ENCODE measurements around the gene GABPB1. TPM values are rescaled to one million over a fixed set of nuclear protein-coding genes. Genes with fewer than 3 reads are reported as not detected.
"Not testable (repeated sequence)": the region's sequence is repeated elsewhere in the genome, so short reads cannot be mapped to it uniquely, and the experiment has no call there.

GABPB1 gene
- total and polyA plus RNA-seq, 8 donors = 4.1 to 94.6 (median 9.5) TPM

DNA sequence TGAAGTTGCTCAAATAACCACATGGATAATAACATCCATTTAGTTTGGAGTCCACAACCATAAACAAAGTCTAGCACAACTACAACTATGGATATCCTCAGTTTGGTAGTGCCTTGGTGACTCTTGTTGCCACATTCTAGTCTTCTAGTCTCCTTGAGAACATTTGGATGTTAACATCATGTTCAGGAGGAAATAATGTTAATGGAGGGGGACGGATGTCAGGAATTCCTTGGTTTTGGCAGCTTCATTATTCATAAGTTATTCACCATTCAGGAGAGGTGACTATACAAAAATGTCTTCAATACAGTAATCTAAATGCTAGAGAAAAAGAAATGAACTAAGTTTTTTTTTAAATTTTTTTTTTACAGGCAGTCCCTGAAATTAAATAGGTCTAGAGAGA lies 26.4 kb upstream of the GABPB1 start:
- Histone ChIP-seq H3K27me3 (no peaks in the 10 kb centered on the region), H3K9me3 (no peaks in the 10 kb centered on the region), H3K36me3 (no peaks in the 10 kb centered on the region), H3K4me3 (no peak overlapping the region), H3K27ac (no peak overlapping the region), H3K4me1 (no peaks in the 10 kb centered on the region)
- no peak for DNase-seq
- intact Hi-C loops (cut with DNase I; ENCODE audit: low total_unique reads) = no loop called here
- 48 to 71% (median 57%) methylated on average over 1 of the region's 1 CpG for WGBS, 5 donors
- TF ChIP-seq POLR2A (IDR thresholded peaks at IDR 0.05) (no peak), POLR2AphosphoS5 (IDR thresholded peaks at IDR 0.05) (no peak), EP300 (IDR thresholded peaks at IDR 0.05) (no peak)
- TF ChIP-seq, protein P1, sequence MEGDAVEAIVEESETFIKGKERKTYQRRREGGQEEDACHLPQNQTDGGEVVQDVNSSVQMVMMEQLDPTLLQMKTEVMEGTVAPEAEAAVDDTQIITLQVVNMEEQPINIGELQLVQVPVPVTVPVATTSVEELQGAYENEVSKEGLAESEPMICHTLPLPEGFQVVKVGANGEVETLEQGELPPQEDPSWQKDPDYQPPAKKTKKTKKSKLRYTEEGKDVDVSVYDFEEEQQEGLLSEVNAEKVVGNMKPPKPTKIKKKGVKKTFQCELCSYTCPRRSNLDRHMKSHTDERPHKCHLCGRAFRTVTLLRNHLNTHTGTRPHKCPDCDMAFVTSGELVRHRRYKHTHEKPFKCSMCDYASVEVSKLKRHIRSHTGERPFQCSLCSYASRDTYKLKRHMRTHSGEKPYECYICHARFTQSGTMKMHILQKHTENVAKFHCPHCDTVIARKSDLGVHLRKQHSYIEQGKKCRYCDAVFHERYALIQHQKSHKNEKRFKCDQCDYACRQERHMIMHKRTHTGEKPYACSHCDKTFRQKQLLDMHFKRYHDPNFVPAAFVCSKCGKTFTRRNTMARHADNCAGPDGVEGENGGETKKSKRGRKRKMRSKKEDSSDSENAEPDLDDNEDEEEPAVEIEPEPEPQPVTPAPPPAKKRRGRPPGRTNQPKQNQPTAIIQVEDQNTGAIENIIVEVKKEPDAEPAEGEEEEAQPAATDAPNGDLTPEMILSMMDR (IDR thresholded peaks at IDR 0.05) = no peak

DNA sequence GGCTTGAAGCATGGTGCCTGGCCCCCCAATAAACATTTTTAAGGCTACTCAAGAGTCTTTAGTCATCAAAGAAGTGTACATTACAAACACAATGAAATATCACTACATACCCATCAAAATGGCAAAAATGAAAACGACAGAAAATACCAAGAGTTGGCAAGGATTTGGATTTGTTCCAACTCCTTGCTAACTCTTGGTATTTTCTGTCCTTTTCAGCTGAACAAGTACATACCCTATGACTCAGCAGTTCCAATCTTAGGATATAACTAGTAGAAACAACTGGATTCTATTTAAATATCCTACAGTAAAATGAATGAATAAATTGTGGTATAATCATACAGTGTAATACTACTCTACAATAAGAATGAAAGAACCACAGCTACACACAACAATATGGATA lies 25.1 kb upstream of the GABPB1 start:
- H3K27me3 ChIP-seq = no peaks in the 10 kb centered on the region
- no peaks in the 10 kb centered on the region for H3K4me1 ChIP-seq
- TF ChIP-seq POLR2AphosphoS5 (IDR thresholded peaks at IDR 0.05) (no peak), POLR2A (IDR thresholded peaks at IDR 0.05) (no peak), EP300 (IDR thresholded peaks at IDR 0.05) (no peak)
- TF ChIP-seq, protein P1 (IDR thresholded peaks at IDR 0.05) = no peak
- WGBS, 5 donors = 39 to 98% (median 47%) methylated on average over 1 of the region's 1 CpG
- intact Hi-C loops (cut with DNase I; ENCODE audit: low total_unique reads) = no loop called here
- H3K27ac ChIP-seq = no peak overlapping the region
- H3K9me3 ChIP-seq = no peaks in the 10 kb centered on the region
- DNase-seq = no peak
- H3K4me3 ChIP-seq = no peak overlapping the region
- no peaks in the 10 kb centered on the region for H3K36me3 ChIP-seq

DNA sequence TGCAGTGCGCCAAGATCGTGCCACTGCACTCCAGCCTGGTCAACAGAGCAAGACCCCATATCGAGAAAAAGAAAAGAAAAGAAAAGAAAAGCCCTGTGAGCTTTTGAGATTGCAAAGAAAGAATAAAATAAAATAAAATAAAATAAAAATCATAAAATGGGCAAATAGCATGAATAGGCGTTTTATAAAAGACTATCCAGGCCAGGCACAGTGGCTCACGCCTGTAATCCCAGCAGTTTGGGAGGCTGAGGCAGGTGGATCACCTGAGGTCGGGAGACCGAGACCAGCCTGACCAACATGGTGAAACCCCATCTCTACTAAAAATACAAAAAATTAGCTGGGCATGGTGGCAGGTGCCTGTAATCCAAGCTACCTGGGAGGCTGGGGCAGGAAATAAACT lies 24.4 kb upstream of the GABPB1 start:
- H3K9me3 ChIP-seq; H3K27me3 ChIP-seq; H3K4me3 ChIP-seq; H3K4me1 ChIP-seq; DNase-seq; H3K36me3 ChIP-seq; H3K27ac ChIP-seq; intact Hi-C loops (cut with DNase I; ENCODE audit: low total_unique reads): not testable (repeated sequence)
- WGBS, 5 donors = 92 to 98% (median 97%) methylated on average over 7 of the region's 7 CpGs

DNA sequence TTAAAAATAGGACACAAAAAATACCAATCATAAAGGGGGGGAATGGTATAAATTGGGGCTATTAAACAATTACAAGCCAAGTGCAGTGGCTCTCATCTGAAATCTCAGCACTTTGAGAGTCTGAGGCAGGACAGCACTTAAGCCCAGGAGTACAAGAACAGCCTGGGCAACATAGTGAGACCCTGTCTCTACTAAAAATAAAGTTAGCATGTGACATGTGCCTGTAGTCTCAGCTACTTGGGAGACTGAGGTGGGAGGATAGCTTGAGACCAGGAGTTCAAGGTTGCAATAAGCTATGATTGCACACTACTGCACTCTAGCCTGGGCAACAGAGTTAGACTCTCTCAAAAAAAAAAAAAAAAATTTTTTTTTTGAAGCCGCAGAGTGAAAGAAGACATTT lies 23.8 kb upstream of the GABPB1 start:
- Histone ChIP-seq H3K36me3 (no peaks in the 10 kb centered on the region), H3K4me1 (no peaks in the 10 kb centered on the region), H3K9me3 (no peaks in the 10 kb centered on the region), H3K27ac (no peak overlapping the region), H3K27me3 (no peaks in the 10 kb centered on the region), H3K4me3 (no peak overlapping the region)
- 88 to 100% (median 94%) methylated on average over 1 of the region's 1 CpG for WGBS, 5 donors
- intact Hi-C loops (cut with DNase I; ENCODE audit: low total_unique reads) = no loop called here
- no peak for DNase-seq
- TF ChIP-seq POLR2AphosphoS5 (IDR thresholded peaks at IDR 0.05) (no peak), POLR2A (IDR thresholded peaks at IDR 0.05) (no peak), EP300 (IDR thresholded peaks at IDR 0.05) (no peak)
- TF ChIP-seq, protein P1 (IDR thresholded peaks at IDR 0.05) = no peak

DNA sequence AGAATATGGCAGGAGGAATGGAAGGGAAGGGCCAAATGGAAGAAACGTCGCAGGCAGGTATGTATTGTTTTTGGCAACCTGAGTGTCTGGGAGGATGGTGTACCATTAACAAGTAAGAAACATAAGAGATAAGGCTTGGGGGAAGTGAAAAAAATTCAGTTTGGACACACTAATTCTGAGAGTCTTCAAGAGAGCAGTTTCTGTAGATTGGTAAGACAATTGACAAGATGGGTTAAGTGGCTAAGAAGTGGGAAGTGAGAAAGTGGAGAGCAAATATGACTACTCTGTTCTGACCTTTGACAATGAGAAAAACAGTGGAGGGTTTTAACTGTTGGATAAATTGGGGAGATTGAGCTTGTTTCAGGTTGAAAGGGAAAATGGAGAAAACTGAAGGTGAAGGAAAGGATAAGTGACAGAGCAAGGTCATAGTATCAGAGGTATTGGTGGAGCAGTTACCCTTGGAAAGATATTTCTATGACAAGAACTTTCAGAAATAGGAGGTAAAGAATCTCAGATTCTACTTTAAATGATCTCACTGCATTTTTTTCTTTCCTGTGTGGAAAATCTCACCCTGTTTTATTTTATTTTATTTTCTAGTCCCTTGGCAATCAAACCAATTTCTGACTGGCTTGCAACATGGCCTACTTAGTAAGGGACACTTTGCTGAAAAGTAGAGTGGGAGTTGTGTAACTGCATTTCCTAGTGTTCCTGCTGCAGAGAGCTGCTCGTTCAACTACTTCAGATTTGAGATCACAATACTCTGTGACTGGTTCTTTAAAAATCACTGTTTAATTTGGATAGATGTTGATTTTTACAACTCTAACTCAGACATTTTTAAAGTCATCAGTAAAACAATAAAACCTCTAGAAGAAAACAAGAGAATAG lies 23.1 kb upstream of the GABPB1 start:
- WGBS, 5 donors = 55 to 74% (median 65%) methylated on average over 3 of the region's 3 CpGs
- no peak overlapping the region for H3K27ac ChIP-seq
- H3K4me1 ChIP-seq = no peaks in the 10 kb centered on the region

DNA sequence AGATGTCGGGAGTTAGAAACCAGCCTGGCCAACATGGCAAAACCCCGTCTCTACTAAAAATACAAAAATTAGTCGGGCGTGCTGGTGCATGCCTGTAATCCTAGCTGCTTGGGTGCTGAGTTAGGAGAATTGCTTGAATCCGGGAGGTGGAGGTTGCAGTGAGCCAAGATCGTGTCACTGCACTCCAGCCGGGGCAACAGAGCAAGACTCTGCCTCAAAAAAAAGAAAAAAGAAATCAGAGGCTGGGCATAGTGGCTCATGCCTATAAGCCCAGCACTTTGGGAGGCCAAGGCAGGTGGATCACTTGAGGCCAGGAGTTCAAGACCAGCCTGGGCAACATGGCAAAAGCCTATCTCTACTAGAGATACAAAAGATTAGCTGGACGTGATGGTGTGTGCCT lies 14.6 kb upstream of the GABPB1 start:
- DNase-seq; H3K27ac ChIP-seq; intact Hi-C loops (cut with DNase I; ENCODE audit: low total_unique reads); H3K9me3 ChIP-seq; H3K27me3 ChIP-seq; H3K4me1 ChIP-seq; H3K4me3 ChIP-seq: not testable (repeated sequence)
- WGBS, 5 donors = 89 to 95% (median 91%) methylated on average over 8 of the region's 8 CpGs
- H3K36me3 ChIP-seq = peaks cover 0 to 10% (median 4%) of the 10 kb centered on the region in 4 donors

More for the DNA sequence above, 23.1 kb upstream of the GABPB1 start:
- Histone ChIP-seq H3K27me3 (no peaks in the 10 kb centered on the region), H3K4me3 (no peak overlapping the region), H3K9me3 (no peaks in the 10 kb centered on the region), H3K36me3 (no peaks in the 10 kb centered on the region)
- TF ChIP-seq POLR2A (IDR thresholded peaks at IDR 0.05) (no peak), POLR2AphosphoS5 (IDR thresholded peaks at IDR 0.05) (no peak), EP300 (IDR thresholded peaks at IDR 0.05) (no peak)
- TF ChIP-seq, protein P1 (IDR thresholded peaks at IDR 0.05) = no peak
- DNase-seq = no peak
- intact Hi-C loops (cut with DNase I; ENCODE audit: low total_unique reads) = no loop called here

Data from stomach (tissue), 9 donors.